Measurements from ENCODE around the gene CHI3L2.

The CHI3L2 gene

GRCh38 chr1:111228748-111229126 lies 1.2 kb downstream of the CHI3L2 start:
- no peak overlapping the region for H3K4me3 ChIP-seq (ENCODE audit: low read depth, low read length)
- no peak for TF ChIP-seq CTCF (IDR thresholded peaks at IDR 0.05; ENCODE audit: low read depth, low read length)

- no peak overlapping the region for H3K4me3 ChIP-seq (ENCODE audit: low read depth, low read length)
- no peak for TF ChIP-seq CTCF (IDR thresholded peaks at IDR 0.05; ENCODE audit: low read depth, low read length)
Measured at GRCh38 chr1:111232134-111232533, 4.6 kb downstream of the CHI3L2 start.

GRCh38 chr1:111234258-111234657 lies 6.7 kb downstream of the CHI3L2 start:
- H3K4me3 ChIP-seq (ENCODE audit: low read depth, low read length), result no peak overlapping the region
- no peak for TF ChIP-seq CTCF (IDR thresholded peaks at IDR 0.05; ENCODE audit: low read depth, low read length)

- H3K4me3 ChIP-seq (ENCODE audit: low read depth, low read length), result no peak overlapping the region
- no peak for TF ChIP-seq CTCF (IDR thresholded peaks at IDR 0.05; ENCODE audit: low read depth, low read length)
Measured at GRCh38 chr1:111234866-111235265, 7.4 kb downstream of the CHI3L2 start.

- H3K4me3 ChIP-seq (ENCODE audit: low read depth, low read length), result no peak overlapping the region
- no peak for TF ChIP-seq CTCF (IDR thresholded peaks at IDR 0.05; ENCODE audit: low read depth, low read length)
Measured at GRCh38 chr1:111236379-111236778, 8.9 kb downstream of the CHI3L2 start.

GRCh38 chr1:111236806-111237205 lies 9.3 kb downstream of the CHI3L2 start:
- TF ChIP-seq CTCF (IDR thresholded peaks at IDR 0.05; ENCODE audit: low read depth, low read length), result no peak
- no peak overlapping the region for H3K4me3 ChIP-seq (ENCODE audit: low read depth, low read length)

GRCh38 chr1:111238056-111238795 lies 10.7 kb downstream of the CHI3L2 start:
- TF ChIP-seq CTCF (IDR thresholded peaks at IDR 0.05; ENCODE audit: low read depth, low read length), result no peak

More at GRCh38 chr1:111238056-111238795, 10.7 kb downstream of the CHI3L2 start:
- no peak overlapping the region for H3K4me3 ChIP-seq (ENCODE audit: low read depth, low read length)

All from WI38 (cell line).